ENCODE measurements around the gene OR51A2.

GRCh38 chr11:4960877-4961276 lies 5.4 kb upstream of the OR51A2 start:
- TF ChIP-seq FOSL1 (IDR thresholded peaks at IDR 0.05; ENCODE audit: insufficient read depth, low read depth, low read length) (no peak), HDAC2 (IDR thresholded peaks at IDR 0.05; ENCODE audit: borderline replicate concordance in 1 of 2, low read depth in 2 of 2, low read length in 2 of 2) (no peak), RAD21 (IDR thresholded peaks at IDR 0.05 in 1 of 2, conservative IDR thresholded peaks at IDR 0.05 in 1 of 2; ENCODE audit: low read depth in 2 of 2, low read length in 2 of 2) (no peak), CTCF (IDR thresholded peaks at IDR 0.05; ENCODE audit: control extremely low read depth in 1 of 3, insufficient read depth in 1 of 3, low read depth in 1 of 3, low read length in 3 of 3) (no peak), YY1 (IDR thresholded peaks at IDR 0.05; ENCODE audit: low read depth, low read length) (no peak), POLR2AphosphoS5 (IDR thresholded peaks at IDR 0.05; ENCODE audit: low read depth, low read length) (no peak), BCL11A (IDR thresholded peaks at IDR 0.05; ENCODE audit: low read depth in 2 of 2, low read length in 2 of 2) (no peak), EZH2 (IDR thresholded peaks at IDR 0.05; ENCODE audit: low read depth, low read length, severe bottlenecking) (no peak), USF2 (IDR thresholded peaks at IDR 0.05; ENCODE audit: low read length) (no peak), CREB1 (IDR thresholded peaks at IDR 0.05) (no peak)
- TF ChIP-seq, protein P1, sequence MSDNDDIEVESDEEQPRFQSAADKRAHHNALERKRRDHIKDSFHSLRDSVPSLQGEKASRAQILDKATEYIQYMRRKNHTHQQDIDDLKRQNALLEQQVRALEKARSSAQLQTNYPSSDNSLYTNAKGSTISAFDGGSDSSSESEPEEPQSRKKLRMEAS (IDR thresholded peaks at IDR 0.05): no peak
